GM23338 (cell line): ENCODE results near the gene CCDC120. TPM values are rescaled to one million over a fixed set of nuclear protein-coding genes. Genes with fewer than 3 reads are reported as not detected.
A peak's percentile ranks its signal among the peaks of the same experiment; 100 is the strongest.

Experiments
- ATAC-seq: fragments of 200-7000 bp; cut with Tn5 transposase; 3 replicates; pipeline ENCODE4 v1.9.1; 2020
- DNase-seq: peaks from one replicate; pipeline ENCODE4 v3.0.0-alpha.2; 2015; ENCODE audit warnings: low spot score
- H2AFZ ChIP-seq: fragments of 200-600 bp; sonication (generic); 2 replicates; pipeline ENCODE4 v1.8.0; 2016; ENCODE audit warnings: antibody characterized with exemption, mild to moderate bottlenecking, moderate library complexity
- H3F3A ChIP-seq: fragments of 200-600 bp; sonication (generic); replicated peaks from 2 replicates; pipeline ENCODE4 v1.8.0; 2017; ENCODE audit warnings: antibody characterized with exemption, mixed run types, low read depth
- H3K27ac ChIP-seq: fragments of 200-600 bp; sonication (generic); 2 replicates; pipeline ENCODE4 v1.6.1; 2016; ENCODE audit warnings: low read depth
- H3K27me3 ChIP-seq: fragments of 200-600 bp; sonication (generic); 2 replicates; pipeline ENCODE4 v1.8.0; 2016; ENCODE audit warnings: mild to moderate bottlenecking, mixed run types, moderate library complexity; ENCODE audit not compliant: insufficient read depth
- H3K36me3 ChIP-seq: fragments of 200-600 bp; sonication (generic); 2 replicates; pipeline ENCODE4 v1.8.0; 2016; ENCODE audit warnings: mild to moderate bottlenecking; ENCODE audit not compliant: insufficient read depth
- H3K4me1 ChIP-seq: fragments of 200-600 bp; sonication (generic); 2 replicates; pipeline ENCODE4 v1.8.0; 2016; ENCODE audit warnings: mild to moderate bottlenecking, moderate library complexity; ENCODE audit not compliant: insufficient read depth
- H3K4me2 ChIP-seq: fragments of 200-600 bp; sonication (generic); 2 replicates; pipeline ENCODE4 v1.7.1; 2017; ENCODE audit warnings: mixed run types
- H3K4me3 ChIP-seq: fragments of 200-600 bp; sonication (generic); 2 replicates; pipeline ENCODE4 v1.6.1; 2016; ENCODE audit warnings: mixed run types
- H3K79me2 ChIP-seq: fragments of 200-600 bp; sonication (generic); replicated peaks from 2 replicates; pipeline ENCODE4 v1.8.0; 2017; ENCODE audit warnings: mild to moderate bottlenecking; ENCODE audit not compliant: insufficient read depth
- H3K9me2 ChIP-seq: fragments of 200-600 bp; sonication (generic); 2 replicates; pipeline ENCODE4 v1.8.0; 2017; ENCODE audit not compliant: insufficient read depth
- H4K20me1 ChIP-seq: fragments of 200-600 bp; sonication (generic); replicated peaks from 2 replicates; pipeline ENCODE4 v1.8.0; 2017; ENCODE audit warnings: mild to moderate bottlenecking; ENCODE audit not compliant: insufficient read depth
- H3K27ac Mint-ChIP-seq: 2 replicates; pipeline ENCODE4 v1.8.0; 2020; ENCODE audit warnings: inconsistent platforms, mild to moderate bottlenecking, moderate library complexity, mixed read lengths
- H3K27me3 Mint-ChIP-seq: 3 replicates; pipeline ENCODE4 v1.8.0; 2022; ENCODE audit warnings: low read depth, mild to moderate bottlenecking, moderate library complexity, mixed read lengths, inconsistent platforms; ENCODE audit not compliant: insufficient read depth, poor library complexity
- H3K36me3 Mint-ChIP-seq: 3 replicates; pipeline ENCODE4 v1.8.0; 2021; ENCODE audit warnings: low read depth, mild to moderate bottlenecking, inconsistent platforms, moderate library complexity, mixed read lengths
- H3K4me1 Mint-ChIP-seq: 3 replicates; pipeline ENCODE4 v1.8.0; 2020; ENCODE audit warnings: mild to moderate bottlenecking, inconsistent platforms, mixed read lengths
- H3K4me3 Mint-ChIP-seq: 3 replicates; pipeline ENCODE4 v1.8.0; 2021; ENCODE audit warnings: moderate library complexity, mild to moderate bottlenecking, inconsistent platforms, mixed read lengths
- H3K9me3 Mint-ChIP-seq: 3 replicates; pipeline ENCODE4 v1.8.0; 2020; ENCODE audit warnings: moderate library complexity, mild to moderate bottlenecking, inconsistent platforms, mixed read lengths
- CREB1 ChIP-seq: fragments of 250-450 bp; sonication (Bioruptor Pico); IDR thresholded peaks from 2 replicates; pipeline ENCODE4 v1.5.0; 2020; ENCODE audit warnings: low read depth, mild to moderate bottlenecking, moderate library complexity
- ETS1 ChIP-seq: IDR thresholded peaks from 2 replicates; pipeline ENCODE4 v1.6.1; 2016; ENCODE audit warnings: antibody characterized with exemption
- EZH2 ChIP-seq: fragments of 200-600 bp; sonication (generic); IDR thresholded peaks from one replicate; pipeline ENCODE4 v1.8.0; 2017; ENCODE audit warnings: antibody characterized with exemption, mild to moderate bottlenecking, low read depth; ENCODE audit not compliant: unreplicated experiment
- EZH2phosphoT487 ChIP-seq: fragments of 200-600 bp; sonication (generic); IDR thresholded peaks from one replicate; pipeline ENCODE4 v1.8.1; 2018; ENCODE audit warnings: antibody characterized with exemption; ENCODE audit not compliant: unreplicated experiment
- JUNB ChIP-seq: IDR thresholded peaks from one replicate; pipeline ENCODE4 v1.6.1; 2016; ENCODE audit warnings: antibody characterized with exemption; ENCODE audit not compliant: unreplicated experiment
- NANOG ChIP-seq: IDR thresholded peaks from 2 replicates; pipeline ENCODE4 v1.6.1; 2016; ENCODE audit warnings: antibody characterized with exemption, borderline replicate concordance
- POLR2AphosphoS5 ChIP-seq: IDR thresholded peaks from 2 replicates; pipeline ENCODE4 v1.6.1; 2016; ENCODE audit warnings: antibody characterized with exemption, low read depth
- REST ChIP-seq: IDR thresholded peaks from one replicate; pipeline ENCODE4 v1.6.1; 2018; ENCODE audit warnings: antibody characterized with exemption; ENCODE audit not compliant: unreplicated experiment
- ZNF114 ChIP-seq: fragments of 250-450 bp; sonication (Bioruptor Pico); IDR thresholded peaks from 2 replicates; pipeline ENCODE4 v1.5.0; 2020; ENCODE audit warnings: mild to moderate bottlenecking, moderate library complexity
- ZNF331 ChIP-seq: fragments of 250-450 bp; sonication (Bioruptor Pico); IDR thresholded peaks from 2 replicates; pipeline ENCODE4 v1.5.0; 2020; ENCODE audit warnings: low read depth, mild to moderate bottlenecking, moderate library complexity
- ZNF462 ChIP-seq: fragments of 250-450 bp; sonication (Bioruptor Pico); IDR thresholded peaks from 2 replicates; pipeline ENCODE4 v1.5.0; 2020; ENCODE audit warnings: mild to moderate bottlenecking, moderate library complexity
- polyA plus RNA-seq: library from polyadenylated mRNA; unstranded; fragments of >200 nt; fragmentation: Nextera tagmentation; extraction: Ambion mirVana; gene quantifications from 2 replicates; pipeline ENCODE4 v1.2.1, GENCODE V29; 2016
- total RNA-seq: library from RNA; depleted of rRNA; stranded (reverse); fragments of >200 nt; shearing (Covaris generic); gene quantifications from 2 replicates; pipeline ENCODE4 v1.2.3, GENCODE V29; 2014

Gene CCDC120
- total and polyA plus RNA-seq, 2 experiments from 2014 or later: 3.3 to 9.9 TPM

- Histone ChIP-seq H3K79me2 (peaks cover 4% of the 10 kb centered on the region; the same call in 1 of the 2 replicates), H4K20me1 (no peaks in the 10 kb centered on the region), H3K4me3 (peak within 1 kb of the TSS; percentile 83), H3K36me3 (no peaks in the 10 kb centered on the region), H3K4me1 (no peaks in the 10 kb centered on the region), H3K27me3 (no peaks in the 10 kb centered on the region), H3K4me2 (peak within 1 kb of the TSS; percentile 84), H3F3A (no peaks in the 10 kb centered on the region), H2AFZ (no peak within 1 kb of the TSS), H3K27ac (no peak within 1 kb of the TSS), H3K9me2 (no peaks in the 10 kb centered on the region)
- H3K27me3 Mint-ChIP-seq: peaks cover 12% of the 10 kb centered on the region
- H3K9me3 Mint-ChIP-seq: no peaks in the 10 kb centered on the region; the same call in 1 of the 3 replicates
- DNase-seq (peak; percentile 92), ATAC-seq (peak; percentile 80)
- peak within 1 kb of the TSS; percentile 85 for H3K4me3 Mint-ChIP-seq
- H3K36me3 Mint-ChIP-seq: no peaks in the 10 kb centered on the region
- no peak for TF ChIP-seq CREB1
- TF ChIP-seq EZH2phosphoT487: no peak
- TF ChIP-seq POLR2AphosphoS5: peak; percentile 69
- no peak for TF ChIP-seq NANOG
- TF ChIP-seq ZNF114 (CRISPR knock-in tag): no peak
- no peak for TF ChIP-seq EZH2
- no peak for TF ChIP-seq JUNB
- TF ChIP-seq REST: no peak
- no peak for TF ChIP-seq ZNF331
- no peak for TF ChIP-seq ZNF462 (CRISPR knock-in tag)
- TF ChIP-seq ETS1: peak; percentile 96
- H3K27ac Mint-ChIP-seq: peak within 1 kb of the TSS; percentile 56; the same call in 1 of the 2 replicates
- H3K4me1 Mint-ChIP-seq: peaks cover 14% of the 10 kb centered on the region
Observed at GRCh38 chrX:49073601-49074575, 15.1 kb downstream of the CCDC120 start, which contains the start of gene PRAF2. TSS of gene PRAF2 (minus strand) at chrX:49074002. CDS start at chrX:49073987, 15 bp downstream.
